Retina (tissue), 1 donor: ENCODE data around the gene SPRED2.

Experiments used
- DNase-seq: peaks from one replicate; pipeline ENCODE4 v3.0.0-alpha.2; 2016

SPRED2 gene

DNA sequence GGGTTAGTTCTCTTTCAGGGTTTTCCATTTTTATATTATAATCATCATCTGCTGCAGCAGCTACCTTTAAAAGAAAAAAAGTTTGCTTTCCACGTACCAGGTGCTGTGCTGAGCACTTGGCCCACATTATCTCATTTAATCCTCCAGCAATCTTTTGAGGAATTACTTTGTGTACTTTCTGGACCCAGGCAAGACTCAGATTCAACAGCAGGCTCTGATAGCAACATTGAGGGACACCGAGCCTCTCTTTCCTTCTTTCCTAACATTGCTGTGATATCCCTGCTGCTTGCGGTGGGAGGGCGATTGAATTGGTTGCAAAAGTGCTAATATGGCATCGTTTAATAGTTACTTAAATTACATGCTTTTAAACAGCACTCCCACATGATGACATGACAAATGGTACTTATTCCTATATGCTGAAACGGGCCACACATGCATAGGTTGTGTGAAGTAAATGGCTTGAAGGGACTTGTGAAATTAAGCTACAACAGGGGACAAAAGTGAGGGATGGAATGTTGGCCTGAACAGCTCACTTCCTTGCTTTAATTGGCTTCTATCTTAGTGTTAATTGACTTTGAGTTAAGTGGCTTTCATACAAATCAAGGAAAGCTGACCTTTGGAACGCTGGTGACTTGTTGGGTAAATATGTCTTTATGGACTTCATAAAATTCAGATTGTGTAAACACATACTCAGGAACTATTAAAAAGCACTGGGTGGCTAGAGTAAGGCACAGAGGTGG, 21.2 kb downstream of the SPRED2 start:
- no peak for DNase-seq

DNA sequence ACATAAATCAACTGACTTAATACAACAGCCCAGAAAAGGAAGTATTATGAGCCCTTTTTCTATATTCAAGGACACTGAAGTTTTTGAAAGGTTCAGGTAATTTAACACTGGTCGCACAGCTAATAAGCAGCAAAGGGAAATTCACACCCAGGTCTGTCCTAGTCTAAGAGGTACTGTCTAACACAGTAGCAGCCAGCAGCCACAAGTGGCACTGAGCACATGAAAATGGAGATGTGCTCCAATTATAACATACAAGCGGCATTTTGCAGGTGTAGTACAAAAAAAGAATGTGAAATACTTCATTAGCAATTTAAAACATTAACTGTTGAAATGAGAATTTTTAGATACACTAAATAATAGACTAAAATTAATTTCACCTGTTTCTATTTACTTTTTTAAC, 23.4 kb downstream of the SPRED2 start:
- DNase-seq = no peak

DNA sequence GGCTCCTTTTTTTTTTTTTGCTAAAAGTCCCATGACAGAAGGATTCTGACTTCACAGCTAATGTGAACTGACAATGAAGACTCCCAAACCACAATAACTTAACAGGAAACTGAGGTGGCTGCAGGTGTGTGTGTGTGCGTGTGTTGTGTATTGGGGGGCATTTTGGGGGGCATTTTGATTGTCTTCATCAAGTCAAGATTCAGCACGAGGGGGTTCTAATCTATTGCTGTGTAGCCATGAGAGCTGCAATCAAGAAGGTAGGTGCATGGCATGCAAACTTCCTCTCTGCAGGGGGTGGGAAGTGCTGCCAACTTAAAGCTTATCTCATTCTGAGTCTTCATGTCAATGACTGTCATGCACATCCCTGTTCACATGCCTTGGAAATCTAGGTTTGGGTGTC, 25.2 kb downstream of the SPRED2 start:
- no peak for DNase-seq

DNA sequence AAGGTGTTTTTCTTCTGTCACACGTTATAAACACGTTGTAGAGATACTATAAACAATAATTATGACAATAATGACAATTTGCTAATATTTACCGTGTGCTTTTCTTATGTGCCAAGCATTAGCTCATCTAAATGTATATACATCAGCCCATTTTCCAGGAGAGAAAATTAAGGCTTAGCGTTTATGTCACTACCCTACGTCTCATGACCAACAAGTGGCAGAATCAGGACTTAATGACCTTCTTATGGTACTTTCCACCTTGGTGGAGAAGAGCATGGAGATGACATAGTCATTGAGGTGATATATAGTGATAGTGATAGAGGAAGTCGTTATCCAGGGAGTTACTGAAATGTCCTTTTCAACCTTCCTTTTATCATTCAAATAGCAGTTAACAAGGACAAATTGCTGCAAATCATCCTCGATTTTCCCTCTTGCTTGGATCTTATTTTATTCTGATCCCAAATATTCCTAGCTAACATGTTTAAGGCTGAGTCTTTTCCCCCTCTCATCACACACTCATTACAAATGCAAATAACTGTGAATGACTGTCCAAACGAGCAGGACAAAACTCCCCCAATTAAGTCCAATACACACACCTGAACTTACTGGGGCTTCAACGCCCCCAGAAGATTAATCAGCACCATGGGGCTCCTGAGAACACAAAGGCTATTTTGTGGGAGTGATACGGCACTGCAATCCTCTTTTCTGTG, 27.3 kb downstream of the SPRED2 start:
- DNase-seq = no peak

DNA sequence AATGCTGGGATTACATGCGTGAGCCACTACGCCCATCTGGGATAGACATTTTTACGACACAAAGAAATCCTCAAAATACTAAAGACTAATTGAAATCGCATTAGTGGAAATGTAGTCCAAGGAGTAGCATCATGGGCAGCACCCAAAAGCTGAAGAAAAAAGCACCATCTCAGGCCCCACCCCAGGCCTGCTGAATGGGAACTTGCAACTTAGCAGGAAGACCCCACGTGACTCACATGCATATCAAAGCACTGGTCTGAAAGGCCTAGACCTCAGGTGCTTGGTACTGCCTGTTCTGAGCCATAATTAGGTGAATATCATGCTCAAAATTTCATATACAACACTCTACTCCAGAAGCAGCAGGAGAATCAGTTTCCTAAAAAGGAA, 28.9 kb downstream of the SPRED2 start:
- DNase-seq = no peak

DNA sequence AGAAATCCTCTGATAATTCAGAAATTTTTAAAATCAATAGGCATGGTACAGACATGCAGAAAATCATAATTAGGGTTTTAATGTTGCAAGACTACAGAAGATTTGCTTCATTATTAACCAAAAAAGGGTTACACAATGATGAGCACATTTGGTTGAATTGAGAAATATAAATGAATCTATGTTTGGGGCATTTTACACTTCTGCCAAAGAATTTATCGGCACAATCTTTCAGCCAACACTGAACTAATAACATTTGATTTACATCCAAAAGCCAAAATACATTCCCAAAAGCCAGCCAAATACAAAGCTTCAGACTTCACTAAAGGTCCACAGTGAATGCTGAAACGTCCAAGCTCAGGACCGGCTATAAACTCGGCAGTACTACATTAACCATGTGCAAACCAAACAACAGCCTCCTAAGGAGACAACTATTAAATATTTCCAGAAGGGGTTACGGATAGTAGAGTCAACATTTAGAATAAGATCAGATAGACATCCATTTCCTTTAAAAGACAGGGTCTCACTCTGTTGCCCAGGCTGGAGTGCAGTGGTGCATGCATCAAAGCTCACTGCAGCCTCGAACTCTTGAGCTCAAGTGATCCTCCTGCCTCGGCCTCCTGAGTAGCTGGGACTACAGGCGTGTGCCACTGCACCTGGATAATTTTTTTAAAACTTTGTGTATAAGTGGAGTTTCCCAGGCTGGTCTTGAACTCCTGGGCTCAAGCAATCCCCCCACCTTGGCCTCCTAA, 29.4 kb downstream of the SPRED2 start:
- DNase-seq = no peak

DNA sequence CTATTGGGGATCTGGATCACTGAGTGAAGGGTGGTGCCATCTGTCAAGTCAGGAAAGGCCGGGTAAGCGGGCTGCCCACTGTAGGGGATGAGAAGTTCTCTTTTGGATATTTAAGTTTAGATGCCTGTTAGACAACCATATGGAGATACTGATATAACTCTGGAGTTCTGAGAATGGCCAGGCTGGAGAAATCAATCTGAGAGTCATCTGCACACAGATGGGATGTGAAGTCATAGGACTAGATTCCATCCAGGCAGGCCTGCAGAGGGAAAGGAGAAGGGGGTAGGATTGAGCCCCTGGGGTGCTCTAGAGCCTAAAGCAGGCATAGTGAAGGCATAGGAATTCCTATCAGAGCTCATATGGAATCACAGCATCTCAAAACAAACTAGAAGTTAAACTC, 30.1 kb downstream of the SPRED2 start:
- DNase-seq = no peak

DNA sequence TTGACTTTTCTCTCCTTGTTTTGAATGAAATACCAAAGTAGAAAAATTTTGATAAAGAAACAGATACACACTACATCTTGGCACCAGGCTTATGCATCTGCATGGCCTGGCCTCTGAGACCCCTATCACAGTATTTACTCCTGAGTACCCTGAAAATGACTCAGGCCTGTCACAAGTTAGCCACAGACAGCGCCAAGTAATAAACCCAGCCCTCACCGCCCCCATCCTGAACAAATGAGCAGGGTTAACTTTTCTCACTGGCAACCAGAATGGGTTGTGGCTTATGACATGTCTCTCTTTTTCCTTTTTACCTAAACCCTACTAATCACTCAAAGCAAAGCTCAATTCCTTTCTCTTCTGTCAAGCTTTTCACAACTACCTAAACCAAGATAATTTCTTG, 35.3 kb downstream of the SPRED2 start:
- DNase-seq = no peak

DNA sequence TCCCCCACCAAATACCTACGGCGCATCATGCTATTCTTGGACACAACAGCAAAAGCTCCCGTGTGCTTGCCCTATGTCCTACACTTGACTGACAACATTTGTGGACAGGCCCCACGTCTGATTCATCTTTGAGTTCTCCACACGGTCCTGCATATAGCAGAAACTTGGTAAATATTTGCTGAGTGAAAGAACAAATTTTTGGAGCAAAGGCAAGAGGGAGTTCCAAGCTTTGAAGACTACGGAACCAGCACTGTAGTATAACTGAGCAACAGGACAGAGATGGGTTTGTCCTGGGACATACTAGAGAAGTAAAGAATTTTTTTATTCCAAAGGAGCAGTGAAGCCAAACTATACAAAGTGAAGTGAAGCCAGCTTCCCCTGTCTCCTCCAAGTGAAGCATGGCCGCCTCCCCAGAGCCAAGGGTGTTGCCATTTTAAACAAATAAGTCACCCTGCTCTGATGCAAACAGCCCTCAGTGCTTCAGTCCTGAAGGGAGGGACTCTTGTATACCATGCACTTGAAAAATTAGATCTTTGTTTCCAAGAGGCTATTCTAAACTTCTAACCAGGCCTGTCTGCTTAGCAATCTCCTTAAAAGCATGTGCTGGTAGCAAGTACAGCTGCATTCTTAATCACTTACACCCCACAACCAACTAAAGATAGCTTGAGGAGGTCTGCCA, 35.9 kb downstream of the SPRED2 start:
- no peak for DNase-seq

DNA sequence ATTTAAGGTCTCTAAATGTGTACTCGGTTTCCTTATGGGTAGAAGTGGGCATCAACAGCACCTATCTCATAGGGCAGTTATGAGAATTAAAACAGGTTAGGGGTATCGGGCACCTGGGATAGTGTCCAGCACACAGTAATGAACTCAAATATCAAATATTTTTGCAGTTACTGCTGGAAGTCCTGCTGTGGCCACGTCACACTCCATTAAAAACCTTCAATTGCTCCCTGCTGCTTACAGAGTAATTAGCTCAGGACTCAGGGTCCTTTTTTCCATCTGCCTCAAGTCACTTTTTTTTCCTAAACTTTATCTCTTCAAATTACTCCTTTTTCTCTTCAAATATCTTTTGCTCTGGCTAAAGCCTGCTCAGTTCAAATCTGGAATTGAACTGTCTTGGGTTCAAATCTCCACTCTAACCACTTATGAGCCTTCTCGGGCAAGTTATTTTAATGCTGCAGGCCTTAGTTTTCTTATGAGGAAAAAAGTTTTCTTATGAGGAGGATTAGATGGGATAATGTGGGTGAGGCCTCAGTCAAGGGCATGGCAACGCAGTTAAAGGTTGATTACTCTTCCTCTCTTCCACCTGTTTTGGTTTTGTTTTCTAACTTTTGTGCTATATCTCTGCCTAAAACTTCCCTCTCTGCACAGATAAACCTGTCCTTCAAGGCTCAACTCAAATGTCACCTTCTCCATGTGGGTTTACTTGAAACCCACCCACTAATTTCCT, 36.6 kb downstream of the SPRED2 start:
- DNase-seq = no peak

DNA sequence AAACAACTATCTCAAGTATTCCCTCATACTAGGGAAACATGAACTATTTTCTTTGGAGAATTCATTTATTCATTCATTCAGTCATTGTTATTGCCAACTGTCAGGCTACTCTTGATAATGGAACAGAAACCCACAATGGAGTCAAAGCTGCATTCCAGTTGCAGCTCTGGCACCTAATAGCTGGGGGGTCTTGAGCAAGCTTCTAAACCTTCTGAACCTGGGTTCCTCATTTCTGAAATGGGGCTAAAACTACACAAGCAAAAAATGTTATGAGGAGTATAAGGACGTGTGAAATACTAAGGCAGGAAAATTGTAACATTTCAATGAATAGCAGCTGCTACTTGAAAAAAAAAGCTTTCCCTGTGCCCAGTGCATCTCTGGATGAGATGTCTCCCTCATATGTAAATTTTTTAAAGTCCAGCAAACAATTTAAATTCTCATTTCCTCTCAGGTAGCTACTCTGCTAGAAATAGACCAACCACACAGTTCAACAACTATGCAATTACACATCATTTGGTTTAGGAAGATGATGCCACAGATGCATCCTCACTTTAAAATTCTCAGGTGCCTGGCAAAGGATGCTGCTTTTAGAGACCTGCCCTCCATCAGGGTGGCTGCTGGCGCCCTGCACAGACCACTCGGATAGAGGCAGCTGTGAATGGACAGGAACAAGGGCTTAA, 38.5 kb downstream of the SPRED2 start:
- no peak for DNase-seq

DNA sequence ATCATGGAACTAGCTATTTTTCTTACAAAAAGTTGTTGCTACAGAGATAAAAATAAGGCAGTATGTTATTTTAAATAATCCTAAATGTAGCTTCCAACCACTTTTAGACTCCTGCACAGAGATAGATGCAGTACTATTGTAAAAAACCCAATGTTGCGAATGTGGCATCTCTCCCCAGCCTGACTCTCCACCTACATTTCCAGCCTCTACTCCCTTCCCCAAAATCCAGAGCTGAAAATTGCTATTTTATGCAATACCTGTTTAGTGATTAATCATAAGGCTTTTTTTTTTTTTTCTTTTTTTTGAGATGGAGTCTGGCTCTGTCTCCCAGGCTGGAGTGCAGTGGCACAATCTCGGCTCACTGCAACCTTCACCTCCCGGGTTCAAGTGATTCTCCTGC, 39.4 kb downstream of the SPRED2 start:
- DNase-seq = no peak

DNA sequence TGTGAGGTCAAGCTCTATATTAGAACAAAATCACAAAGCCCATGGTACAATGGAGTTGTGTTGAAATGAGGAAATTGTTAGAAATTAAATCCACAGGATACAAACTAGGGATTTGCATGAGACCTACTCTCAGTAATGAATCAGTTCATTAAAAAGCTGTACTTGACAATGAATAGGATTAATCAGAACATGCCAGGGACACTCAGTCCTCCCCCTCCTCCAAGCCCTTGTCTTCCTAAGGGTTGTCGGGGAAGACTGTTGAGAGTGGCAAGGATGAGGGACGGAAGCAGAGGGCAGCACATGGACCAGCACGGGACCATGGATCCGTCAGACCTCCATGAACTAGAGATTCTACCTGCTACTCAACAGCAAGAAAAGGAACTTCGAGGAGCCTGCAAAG, 39.8 kb downstream of the SPRED2 start:
- DNase-seq = no peak

DNA sequence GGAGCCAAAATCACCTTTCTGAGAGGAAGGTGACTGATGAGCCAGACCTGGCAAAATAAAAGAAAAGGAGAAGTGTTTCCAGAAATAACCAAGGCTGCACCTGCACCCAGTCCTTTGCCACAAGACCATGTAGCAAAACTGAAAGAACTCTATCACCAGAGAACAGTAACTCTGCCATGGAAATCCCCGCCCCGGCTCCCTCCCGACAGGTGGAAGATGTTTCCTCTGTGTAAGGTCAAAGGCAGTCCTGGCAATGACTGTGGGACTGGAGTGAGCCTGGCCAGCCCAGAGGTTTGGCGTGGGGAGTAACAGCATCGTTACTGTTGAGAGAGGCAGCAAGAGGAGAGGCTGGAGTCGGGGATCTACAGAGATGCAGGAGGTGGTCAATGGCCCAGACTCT, 42.3 kb downstream of the SPRED2 start:
- DNase-seq = no peak

DNA sequence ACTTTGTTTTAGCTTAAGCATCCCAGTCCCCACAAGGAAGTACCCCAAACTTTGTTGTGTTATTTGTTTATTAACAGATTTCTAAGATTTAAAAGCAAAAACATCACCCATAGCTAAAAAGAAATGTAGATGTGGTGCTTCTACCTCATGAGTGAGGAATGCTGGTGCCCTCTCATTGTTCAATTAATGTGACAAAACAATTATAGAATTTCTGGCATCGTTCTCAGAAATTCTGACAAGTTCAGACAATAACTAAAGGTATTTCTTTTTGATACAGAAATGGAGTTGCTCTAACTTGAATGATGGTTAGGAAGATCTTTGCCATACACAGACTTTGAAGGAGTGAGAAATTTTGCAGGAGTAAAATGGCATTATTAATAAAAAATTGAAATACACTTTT, 42.9 kb downstream of the SPRED2 start:
- DNase-seq = no peak

DNA sequence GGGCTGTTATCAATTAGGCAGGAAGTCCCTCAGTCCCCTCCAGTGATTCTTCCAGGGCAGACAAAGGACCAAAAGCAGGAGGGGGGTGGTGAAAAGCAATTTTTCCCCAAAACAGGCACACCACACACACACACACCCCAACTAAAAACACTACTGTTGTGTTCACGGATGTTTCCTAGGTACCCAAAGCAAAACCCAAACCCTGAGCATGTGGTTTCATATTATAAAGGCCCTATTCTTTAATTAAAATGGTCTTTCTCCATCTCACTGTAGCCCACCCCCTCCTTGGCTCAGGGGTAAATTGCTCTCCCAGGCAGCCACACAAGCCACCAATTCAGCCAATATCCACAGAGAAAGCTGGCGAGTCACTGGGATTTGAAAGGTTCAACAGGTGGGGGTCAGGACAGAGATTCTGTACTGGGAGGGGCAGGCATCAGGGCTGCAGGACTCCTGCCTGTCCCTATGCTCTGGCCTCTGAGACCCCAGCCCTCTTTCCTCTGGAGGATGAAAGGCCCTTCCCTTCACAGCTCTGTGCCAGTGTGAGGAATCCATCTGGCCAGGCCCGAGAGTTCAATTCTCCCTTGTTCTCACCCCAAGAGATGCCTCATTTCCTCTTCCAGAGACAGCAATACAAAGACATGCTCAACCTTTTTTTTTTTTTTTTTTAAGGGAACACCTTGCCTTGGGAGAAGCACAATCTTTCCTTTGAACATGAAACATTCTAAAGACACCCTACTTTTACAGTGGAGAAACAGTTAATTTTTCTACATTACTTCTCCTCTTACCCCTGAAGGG, 43.6 kb downstream of the SPRED2 start:
- DNase-seq = no peak

DNA sequence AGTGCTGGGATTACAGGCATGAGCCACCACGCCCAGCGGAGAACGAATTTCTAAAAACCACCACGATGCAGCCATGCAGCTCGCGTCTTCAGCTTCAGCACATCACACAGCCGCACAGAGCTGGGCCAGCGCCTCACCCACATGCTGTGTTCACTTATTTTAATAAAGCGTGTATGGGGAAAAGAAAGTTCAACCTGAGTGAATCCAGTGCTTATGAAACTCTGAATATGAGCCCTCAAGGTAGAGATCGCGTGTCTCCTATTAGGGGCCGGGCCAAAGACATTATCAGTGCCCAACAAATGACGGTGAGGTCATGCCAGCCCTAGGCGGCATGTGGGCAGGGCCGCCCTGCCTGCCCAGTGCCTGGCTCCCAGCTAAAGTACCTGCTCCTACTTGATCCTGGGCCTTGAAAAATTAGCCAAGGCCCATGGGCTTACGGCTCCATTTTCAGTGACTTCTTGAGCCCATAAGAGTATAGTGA, 44.3 kb downstream of the SPRED2 start:
- DNase-seq = no peak

DNA sequence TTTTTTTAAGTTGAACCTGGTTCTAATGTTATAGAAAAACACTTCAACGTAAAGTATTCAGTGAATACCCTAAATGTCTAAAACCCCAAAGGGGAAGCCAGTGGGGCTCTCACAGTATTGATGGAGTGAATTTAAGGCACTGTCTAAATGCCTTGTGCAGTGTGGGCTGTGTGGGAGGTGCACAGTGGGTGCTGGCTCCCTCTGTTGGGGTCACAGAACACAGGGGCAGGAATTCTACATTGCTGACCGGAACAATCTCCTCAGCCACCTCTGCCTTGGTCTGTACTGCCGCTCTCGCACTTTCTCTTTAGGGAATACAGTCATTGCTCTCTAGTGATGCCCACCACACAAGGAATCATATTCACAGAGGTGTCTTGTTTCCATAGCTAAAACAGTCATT, 45.4 kb downstream of the SPRED2 start:
- DNase-seq = no peak

DNA sequence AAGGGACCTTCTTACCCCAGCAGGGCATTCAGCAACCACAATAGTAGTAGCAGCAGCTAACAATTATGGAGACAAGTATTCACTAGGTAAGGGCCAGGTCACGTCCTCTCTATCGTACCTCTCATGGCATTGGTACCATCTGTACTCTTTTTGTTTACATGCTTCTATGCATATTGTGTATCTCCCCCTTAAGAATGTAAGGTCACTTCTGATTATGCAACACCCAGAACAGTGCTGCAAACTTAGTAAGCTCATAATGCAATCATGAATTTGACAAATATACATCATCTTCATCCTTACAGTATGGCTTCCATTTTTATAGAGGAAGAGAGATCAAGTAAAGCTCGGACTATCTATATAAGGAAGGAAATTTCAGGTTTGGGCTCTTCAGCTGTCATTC, 46.1 kb downstream of the SPRED2 start:
- DNase-seq = no peak

DNA sequence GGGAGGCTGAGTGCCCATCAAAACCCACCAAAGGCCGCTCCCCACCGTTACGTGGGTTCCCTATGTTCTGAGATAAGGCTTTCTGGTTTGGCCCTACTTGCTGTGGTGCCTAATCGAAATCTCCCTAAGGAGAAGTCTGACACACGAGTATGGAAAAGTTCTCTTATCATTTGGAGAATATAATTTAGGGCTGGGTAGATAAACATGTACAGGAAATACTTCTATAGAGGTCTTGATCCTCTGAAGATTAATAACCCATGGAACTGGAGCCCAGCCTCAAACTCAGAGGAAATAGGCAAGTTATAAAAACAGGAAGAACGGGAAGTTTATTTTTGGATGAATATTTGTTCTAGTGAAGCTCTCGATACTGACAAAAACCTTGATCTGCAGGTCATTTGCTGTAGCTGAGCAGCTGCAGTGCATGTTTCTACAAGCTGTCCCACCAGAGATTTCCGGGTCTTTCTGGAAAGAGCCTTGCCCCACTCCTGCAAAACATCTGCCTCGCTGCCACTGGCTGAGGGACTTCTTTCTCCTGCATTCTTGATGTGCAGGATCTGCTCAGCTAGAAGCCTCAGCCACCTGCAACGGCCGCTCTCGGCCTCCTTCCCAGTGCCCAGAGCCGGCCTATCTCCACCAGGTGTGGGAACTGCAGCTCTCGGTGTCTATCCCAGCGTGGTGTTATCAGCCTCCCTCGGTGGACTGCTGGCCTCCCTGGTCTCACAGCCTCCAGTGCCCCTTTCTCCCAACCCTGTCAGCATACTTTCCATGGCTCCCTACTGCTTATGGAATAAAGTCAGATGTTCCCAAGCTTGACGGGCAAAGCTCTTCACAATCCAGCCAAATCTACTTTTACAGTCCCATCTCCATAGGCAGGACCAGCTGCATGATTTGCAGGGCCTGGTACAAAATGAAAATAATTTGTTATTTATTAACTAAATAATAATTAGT, 48.6 kb downstream of the SPRED2 start:
- DNase-seq = no peak
